ENCODE results near the gene GORASP2.

The GORASP2 gene

GRCh38 chr2:170966648-170967396, 37.8 kb downstream of the GORASP2 start:
- DNase-seq (ENCODE audit: low read depth), result no peak
- 0 out of 2 replicates have a peak, but pooled peaks have one; percentile 8 for TF ChIP-seq CTCF (conservative IDR thresholded peaks at IDR 0.05; ENCODE audit: low read length)
- H3K4me3 ChIP-seq (ENCODE audit: low read length), result no peak overlapping the region

GRCh38 chr2:170967553-170967952, 38.5 kb downstream of the GORASP2 start:
- TF ChIP-seq CTCF (conservative IDR thresholded peaks at IDR 0.05; ENCODE audit: low read length), result no peak
- H3K4me3 ChIP-seq (ENCODE audit: low read length), result no peak overlapping the region
- no peak for DNase-seq (ENCODE audit: low read depth)

- no peak overlapping the region for H3K4me3 ChIP-seq (ENCODE audit: low read length)
- no peak for DNase-seq (ENCODE audit: low read depth)
- TF ChIP-seq CTCF (conservative IDR thresholded peaks at IDR 0.05; ENCODE audit: low read length), result no peak
Measured at GRCh38 chr2:170968205-170969003, 39.4 kb downstream of the GORASP2 start.

GRCh38 chr2:170969030-170969429, 40.0 kb downstream of the GORASP2 start:
- no peak for DNase-seq (ENCODE audit: low read depth)
- no peak for TF ChIP-seq CTCF (conservative IDR thresholded peaks at IDR 0.05; ENCODE audit: low read length)
- no peak overlapping the region for H3K4me3 ChIP-seq (ENCODE audit: low read length)

GRCh38 chr2:170969872-170970496, 40.9 kb downstream of the GORASP2 start:
- DNase-seq (ENCODE audit: low read depth), result no peak
- H3K4me3 ChIP-seq (ENCODE audit: low read length), result no peak overlapping the region
- no peak for TF ChIP-seq CTCF (conservative IDR thresholded peaks at IDR 0.05; ENCODE audit: low read length)

- H3K4me3 ChIP-seq (ENCODE audit: low read length), result no peak overlapping the region
- DNase-seq (ENCODE audit: low read depth), result no peak
- no peak for TF ChIP-seq CTCF (conservative IDR thresholded peaks at IDR 0.05; ENCODE audit: low read length)
Measured at GRCh38 chr2:170971071-170971470, 42.0 kb downstream of the GORASP2 start.

All from AG10803 (cell line).